Fibroblast of lung (primary cell): ENCODE results near the gene CLTA. TPM values are rescaled to one million over a fixed set of nuclear protein-coding genes. Genes with fewer than 3 reads are reported as not detected.

Experiments
- DNase-seq, 2 donors: peaks; one replicate each; pipeline versions ENCODE4 v3.0.0 to v3.0.0-alpha.2; 2010; ENCODE audit warnings: low read depth in 2 of 2
- H2AFZ ChIP-seq: 2 replicates; pipeline ENCODE4 v1.5.1; 2012; ENCODE audit warnings: low read length, control low read depth, inconsistent platforms
- H3K27ac ChIP-seq: 2 replicates; pipeline ENCODE4 v1.5.1; 2011; ENCODE audit warnings: low read length, control low read depth; ENCODE audit not compliant: insufficient read depth
- H3K27me3 ChIP-seq: 2 replicates; pipeline ENCODE4 v1.5.1; 2011; ENCODE audit warnings: mild to moderate bottlenecking, low read length; ENCODE audit not compliant: control insufficient read depth, insufficient read depth
- H3K36me3 ChIP-seq: 2 replicates; pipeline ENCODE4 v1.5.1; 2011; ENCODE audit warnings: low read length; ENCODE audit not compliant: control insufficient read depth, insufficient read depth
- H3K4me1 ChIP-seq: 2 replicates; pipeline ENCODE4 v1.5.1; 2011; ENCODE audit warnings: low read length; ENCODE audit not compliant: control insufficient read depth, insufficient read depth; ENCODE audit errors: extremely low read depth
- H3K4me2 ChIP-seq: 2 replicates; pipeline ENCODE4 v1.5.1; 2011; ENCODE audit warnings: low read length, control low read depth; ENCODE audit not compliant: insufficient read depth; ENCODE audit errors: extremely low read depth
- H3K4me3 ChIP-seq, 4 experiments: fragments of 200-600 bp in 1 of 4; sonication (generic) in 1 of 4; replicated peaks in 1 of 4; 2 replicates each; pipeline ENCODE4 v1.5.1; 2011 to 2016; ENCODE audit warnings: low read length in 4 of 4, low read depth in 3 of 4, mild to moderate bottlenecking in 3 of 4, control low read depth in 2 of 4, inconsistent platforms in 1 of 4, mixed read lengths in 1 of 4; ENCODE audit not compliant: insufficient read depth in 1 of 4; ENCODE audit errors: control extremely low read depth in 1 of 4
- H3K79me2 ChIP-seq: 2 replicates; pipeline ENCODE4 v1.5.1; 2012; ENCODE audit warnings: mild to moderate bottlenecking, low read length, inconsistent platforms; ENCODE audit not compliant: control insufficient read depth, insufficient read depth
- H3K9ac ChIP-seq: 2 replicates; pipeline ENCODE4 v1.5.1; 2011; ENCODE audit warnings: mild to moderate bottlenecking, low read length, control low read depth; ENCODE audit not compliant: insufficient read depth
- H3K9me3 ChIP-seq: 2 replicates; pipeline ENCODE4 v1.5.1; 2012; ENCODE audit warnings: low read depth, low read length; ENCODE audit not compliant: control insufficient read depth, insufficient read depth
- H4K20me1 ChIP-seq: 2 replicates; pipeline ENCODE4 v1.5.1; 2011; ENCODE audit warnings: low read length; ENCODE audit not compliant: control insufficient read depth, insufficient read depth; ENCODE audit errors: extremely low read depth
- CTCF ChIP-seq, 2 donors: IDR thresholded peaks in 1 of 2; conservative IDR thresholded peaks in 1 of 2; 1 replicate in 1 of 2; 2 replicates in 1 of 2; pipeline ENCODE4 v1.5.1; 2011 to 2012; ENCODE audit warnings: low read length in 2 of 2, control low read depth in 1 of 2, inconsistent platforms in 1 of 2, low read depth in 1 of 2, mild to moderate bottlenecking in 1 of 2
- EZH2 ChIP-seq: IDR thresholded peaks from 2 replicates; pipeline ENCODE4 v1.5.1; 2012; ENCODE audit warnings: low read length, control low read depth, mild to moderate bottlenecking; ENCODE audit errors: missing control alignments
- polyA plus RNA-seq, 2 donors: library from polyadenylated mRNA; depleted of rRNA in 1 of 2; stranded (reverse) in 1 of 2; unstranded in 1 of 2; fragments of >200 nt; gene quantifications; 2 replicates each; pipeline ENCODE4 v1.2.1, GENCODE V29; 2011 to 2012; ENCODE audit warnings: missing spikeins in 1 of 2
- total RNA-seq: library from RNA; depleted of rRNA; stranded (reverse); fragments of >200 nt; gene quantifications from 2 replicates; pipeline ENCODE4 v1.2.1, GENCODE V29; 2014

CLTA gene
- total and polyA plus RNA-seq, 2 donors (not counting 1 experiment from before 2014, with no cell fraction given) = 238 to 341 TPM

- Histone ChIP-seq H3K27ac (no peak overlapping the region), H3K27me3 (no peaks in the 10 kb centered on the region), H2AFZ (no peak overlapping the region), H3K9me3 (no peaks in the 10 kb centered on the region), H3K4me1 (peaks cover 21% of the 10 kb centered on the region), H3K79me2 (peaks cover 66% of the 10 kb centered on the region), H3K4me2 (no peak overlapping the region), H3K36me3 (peaks cover 18% of the 10 kb centered on the region), H3K9ac (no peak overlapping the region), H4K20me1 (no peaks in the 10 kb centered on the region), H3K4me3 (no peak overlapping the region)
- DNase-seq = no peak
- TF ChIP-seq EZH2 (no peak), CTCF (conservative IDR thresholded peaks at IDR 0.05 in 1 of 2, IDR thresholded peaks at IDR 0.05 in 1 of 2; ENCODE audit: low read depth in 1 of 2, low read length in 2 of 2) (no peak)
Measured at GRCh38 chr9:36210722-36211121, 20.0 kb downstream of the CLTA start.

DNA sequence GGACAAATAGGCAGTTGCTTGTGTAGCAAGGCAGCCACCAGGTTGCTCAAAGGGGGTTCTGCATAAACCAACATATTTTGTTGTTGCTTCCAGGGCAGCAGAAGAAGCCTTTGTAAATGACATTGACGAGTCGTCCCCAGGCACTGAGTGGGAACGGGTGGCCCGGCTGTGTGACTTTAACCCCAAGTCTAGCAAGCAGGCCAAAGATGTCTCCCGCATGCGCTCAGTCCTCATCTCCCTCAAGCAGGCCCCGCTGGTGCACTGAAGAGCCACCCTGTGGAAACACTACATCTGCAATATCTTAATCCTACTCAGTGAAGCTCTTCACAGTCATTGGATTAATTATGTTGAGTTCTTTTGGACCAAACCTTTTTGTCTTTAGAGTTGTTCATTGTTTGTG, 20.8 kb downstream of the CLTA start:
- no peaks in the 10 kb centered on the region for H4K20me1 ChIP-seq
- H3K9me3 ChIP-seq = no peaks in the 10 kb centered on the region

GRCh38 chr9:36213387-36213786, 22.7 kb downstream of the CLTA start:
- Histone ChIP-seq H3K79me2 (peaks cover 47% of the 10 kb centered on the region), H3K36me3 (peaks cover 24% of the 10 kb centered on the region), H4K20me1 (no peaks in the 10 kb centered on the region), H3K4me2 (no peak overlapping the region), H2AFZ (no peak overlapping the region), H3K4me1 (peaks cover 5% of the 10 kb centered on the region), H3K9me3 (no peaks in the 10 kb centered on the region), H3K27me3 (no peaks in the 10 kb centered on the region), H3K27ac (no peak overlapping the region), H3K9ac (no peak overlapping the region), H3K4me3 (no peak overlapping the region)
- DNase-seq = no peak
- no peak for TF ChIP-seq EZH2
- no peak for TF ChIP-seq CTCF (conservative IDR thresholded peaks at IDR 0.05 in 1 of 2, IDR thresholded peaks at IDR 0.05 in 1 of 2; ENCODE audit: low read depth in 1 of 2, low read length in 2 of 2)

More for the DNA sequence above, 20.8 kb downstream of the CLTA start:
- H2AFZ ChIP-seq = no peak overlapping the region
- H3K79me2 ChIP-seq = peaks cover 61% of the 10 kb centered on the region
- TF ChIP-seq EZH2 (no peak), CTCF (conservative IDR thresholded peaks at IDR 0.05 in 1 of 2, IDR thresholded peaks at IDR 0.05 in 1 of 2; ENCODE audit: low read depth in 1 of 2, low read length in 2 of 2) (no peak)
- H3K4me1 ChIP-seq = peaks cover 21% of the 10 kb centered on the region
- DNase-seq = no peak
- H3K27me3 ChIP-seq = no peaks in the 10 kb centered on the region
- H3K36me3 ChIP-seq = peaks cover 16% of the 10 kb centered on the region
- H3K9ac ChIP-seq = no peak overlapping the region
- H3K4me2 ChIP-seq = no peak overlapping the region
- no peak overlapping the region for H3K4me3 ChIP-seq
- H3K27ac ChIP-seq = no peak overlapping the region
